ENCODE results near the gene SETD4.

DNA sequence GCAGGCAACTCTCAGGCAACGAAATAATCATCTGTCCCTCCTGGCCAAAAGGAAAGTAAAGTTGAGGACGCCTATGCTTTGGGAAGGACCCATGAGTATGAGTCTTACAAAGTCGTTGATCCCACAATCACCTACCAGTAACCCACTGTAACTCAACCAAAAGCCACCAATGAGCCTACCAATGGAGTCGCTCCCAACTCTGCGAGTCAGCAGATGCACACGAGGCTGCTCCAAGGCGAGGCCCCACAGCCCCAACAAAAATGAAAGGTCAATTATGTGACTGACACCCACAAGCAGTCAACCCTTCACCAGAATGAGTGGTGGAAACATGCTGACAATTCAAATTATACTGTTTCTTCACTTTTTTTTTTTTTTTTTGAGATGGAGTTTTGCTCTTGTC is 12.0 kb downstream of the SETD4 start:
- TF ChIP-seq YY1 (IDR thresholded peaks at IDR 0.05; ENCODE audit: insufficient read depth, insufficient read length) (no peak), ZNF274 (IDR thresholded peaks at IDR 0.05; ENCODE audit: low read depth, low read length) (no peak), SUZ12 (IDR thresholded peaks at IDR 0.05; ENCODE audit: extremely low read depth, insufficient read depth, insufficient read length) (no peak)

Measured in NT2/D1 (cell line).